Liver (tissue), 9 donors: ENCODE results near the gene CBFA2T2. TPM values are rescaled to one million over a fixed set of nuclear protein-coding genes. Genes with fewer than 3 reads are reported as not detected.

Experiments used
- DNase-seq: peaks from one replicate; pipeline ENCODE4 v3.0.0-alpha.2; 2017; ENCODE audit warnings: low spot score
- H3K27ac ChIP-seq, 2 donors: one replicate each; pipeline ENCODE4 v1.7.0; 2013; ENCODE audit warnings: inconsistent platforms in 2 of 2, low read length in 2 of 2, control low read depth in 1 of 2, low read depth in 1 of 2, mild to moderate bottlenecking in 1 of 2
- H3K27me3 ChIP-seq, 4 donors: one replicate each; pipeline versions ENCODE4 v1.6.1 to v1.7.0; 2013; ENCODE audit warnings: low read length in 3 of 4, inconsistent platforms in 1 of 4, mild to moderate bottlenecking in 1 of 4, moderate library complexity in 1 of 4; ENCODE audit not compliant: control insufficient read depth in 4 of 4, insufficient read depth in 4 of 4
- H3K36me3 ChIP-seq, 4 donors: one replicate each; pipeline versions ENCODE4 v1.6.1 to v1.7.0; 2013; ENCODE audit warnings: low read length in 3 of 4, mild to moderate bottlenecking in 3 of 4, low read depth in 1 of 4, moderate library complexity in 1 of 4; ENCODE audit not compliant: control insufficient read depth in 4 of 4, insufficient read depth in 3 of 4
- H3K4me1 ChIP-seq, 4 donors: one replicate each; pipeline versions ENCODE4 v1.6.1 to v1.7.0; 2013; ENCODE audit warnings: low read length in 3 of 4, mild to moderate bottlenecking in 3 of 4, moderate library complexity in 1 of 4; ENCODE audit not compliant: control insufficient read depth in 4 of 4, insufficient read depth in 4 of 4
- H3K4me3 ChIP-seq, 3 donors: one replicate each; pipeline versions ENCODE4 v1.6.1 to v1.7.0; 2013; ENCODE audit warnings: low read length in 3 of 3, control low read depth in 1 of 3, low read depth in 1 of 3, mild to moderate bottlenecking in 1 of 3
- H3K9ac ChIP-seq, 2 donors: one replicate each; pipeline ENCODE4 v1.7.0; 2013; ENCODE audit warnings: low read length in 2 of 2, mild to moderate bottlenecking in 2 of 2, moderate library complexity in 2 of 2, control low read depth in 1 of 2, low read depth in 1 of 2
- H3K9me3 ChIP-seq, 4 donors: one replicate each; pipeline versions ENCODE4 v1.6.1 to v1.7.0; 2013; ENCODE audit warnings: low read length in 3 of 4; ENCODE audit not compliant: control insufficient read depth in 4 of 4
- ATF3 ChIP-seq: IDR thresholded peaks from 2 replicates; pipeline ENCODE4 v1.6.1; 2016; ENCODE audit warnings: antibody characterized with exemption
- CTCF ChIP-seq: fragments of 150-350 bp; IDR thresholded peaks from 2 replicates; pipeline ENCODE4 v1.5.1; 2017; ENCODE audit warnings: improper control_type of control experiment, low read depth, low read length; ENCODE audit not compliant: missing input control
- EGR1 ChIP-seq, 2 donors: IDR thresholded peaks; 2 replicates each; pipeline ENCODE4 v1.6.1; 2016 to 2018; ENCODE audit warnings: antibody characterized with exemption in 2 of 2, low read depth in 2 of 2
- FOXA1 ChIP-seq: IDR thresholded peaks from 2 replicates; pipeline ENCODE4 v1.6.1; 2016; ENCODE audit warnings: antibody characterized with exemption
- FOXA2 ChIP-seq: IDR thresholded peaks from 2 replicates; pipeline ENCODE4 v1.6.1; 2016; ENCODE audit warnings: antibody characterized with exemption
- GABPA ChIP-seq, 2 donors: IDR thresholded peaks in 1 of 2; conservative IDR thresholded peaks in 1 of 2; 2 replicates each; pipeline ENCODE4 v1.6.1; 2016; ENCODE audit warnings: antibody characterized with exemption in 2 of 2, mild to moderate bottlenecking in 1 of 2, moderate library complexity in 1 of 2
- HNF4A ChIP-seq, 2 donors: conservative IDR thresholded peaks; 2 replicates each; pipeline ENCODE4 v1.6.1; 2016; ENCODE audit warnings: antibody characterized with exemption in 2 of 2, mild to moderate bottlenecking in 2 of 2
- HNF4G ChIP-seq: IDR thresholded peaks from 2 replicates; pipeline ENCODE4 v1.6.1; 2016; ENCODE audit warnings: antibody characterized with exemption
- JUND ChIP-seq, 2 donors: IDR thresholded peaks; 2 replicates each; pipeline ENCODE4 v1.6.1; 2016; ENCODE audit warnings: antibody characterized with exemption in 2 of 2
- MAX ChIP-seq: IDR thresholded peaks from 2 replicates; pipeline ENCODE4 v1.6.1; 2016; ENCODE audit warnings: antibody characterized with exemption
- NR2F2 ChIP-seq: IDR thresholded peaks from 2 replicates; pipeline ENCODE4 v1.6.1; 2016; ENCODE audit warnings: antibody characterized with exemption
- RAD21 ChIP-seq, 2 donors: IDR thresholded peaks; 2 replicates each; pipeline ENCODE4 v1.6.1; 2016; ENCODE audit warnings: antibody characterized with exemption in 2 of 2, mild to moderate bottlenecking in 2 of 2
- REST ChIP-seq: IDR thresholded peaks from 2 replicates; pipeline ENCODE4 v1.6.1; 2016; ENCODE audit warnings: antibody characterized with exemption, mild to moderate bottlenecking
- SP1 ChIP-seq: IDR thresholded peaks from 2 replicates; pipeline ENCODE4 v1.6.1; 2018; ENCODE audit warnings: antibody characterized with exemption, mild to moderate bottlenecking
- TAF1 ChIP-seq: conservative IDR thresholded peaks from 2 replicates; pipeline ENCODE4 v1.6.1; 2016; ENCODE audit warnings: antibody characterized with exemption, mild to moderate bottlenecking
- YY1 ChIP-seq: IDR thresholded peaks from 2 replicates; pipeline ENCODE4 v1.6.1; 2016; ENCODE audit warnings: antibody characterized with exemption, mild to moderate bottlenecking
- ZBTB33 ChIP-seq: IDR thresholded peaks from 2 replicates; pipeline ENCODE4 v1.6.1; 2016; ENCODE audit warnings: antibody characterized with exemption
- WGBS: extraction: QIAGEN DNeasy Blood & Tissue Kit; methylation state at CpG from one replicate; pipeline ENCODE4 v1.1.7; 2013; 5-methylcytosine and 5-hydroxymethylcytosine counted together
- polyA plus RNA-seq, 2 donors: library from polyadenylated mRNA; stranded (reverse) in 1 of 2; unstranded in 1 of 2; fragments of 200-250 nt in 1 of 2; fragments of >200 nt in 1 of 2; fragmentation: Nextera tagmentation in 1 of 2; extraction: Ambion mirVana in 1 of 2; gene quantifications; one replicate each; pipeline versions ENCODE4 v1.2.1 to v1.2.3, GENCODE V29; 2013 to 2015
- total RNA-seq, 2 donors: library from RNA; depleted of rRNA; stranded (reverse); fragments of >200 nt; gene quantifications; one replicate each; pipeline ENCODE4 v1.2.3, GENCODE V29; 2014
- donor health status: healthy.
- donor health status: healthy.
- donor health status: healthy.
- donor health status: healthy.
- donor health status: healthy.

The CBFA2T2 gene
- total and polyA plus RNA-seq, 4 donors, result 2.0 to 5.5 (median 5.3) TPM

- peaks cover 2 to 23% (median 15%) of the 10 kb centered on the region in 4 donors for H3K4me1 ChIP-seq
- DNase-seq, result no peak
- no peak for TF ChIP-seq SP1
- no peak for TF ChIP-seq HNF4A (conservative IDR thresholded peaks at IDR 0.05)
- TF ChIP-seq ZBTB33, result no peak
- no peak for TF ChIP-seq FOXA1
- TF ChIP-seq EGR1 (IDR thresholded peaks at IDR 0.05; ENCODE audit: low read depth in 2 of 2), result no peak
- no peak for TF ChIP-seq NR2F2
- no peak for TF ChIP-seq HNF4G
- TF ChIP-seq FOXA2, result no peak
- TF ChIP-seq TAF1, result no peak
- TF ChIP-seq JUND (IDR thresholded peaks at IDR 0.05), result no peak
- no peak for TF ChIP-seq YY1
- TF ChIP-seq GABPA (IDR thresholded peaks at IDR 0.05 in 1 of 2, conservative IDR thresholded peaks at IDR 0.05 in 1 of 2), result no peak
- no peak for TF ChIP-seq CTCF
- no peak for TF ChIP-seq MAX
- no peak for TF ChIP-seq REST
- TF ChIP-seq RAD21 (IDR thresholded peaks at IDR 0.05), result no peak
- TF ChIP-seq ATF3, result no peak
- H3K9ac ChIP-seq, result no peak overlapping the region
- H3K4me3 ChIP-seq, result no peak overlapping the region
- H3K36me3 ChIP-seq, result peaks cover 0 to 7% (median 2%) of the 10 kb centered on the region in 4 donors
- H3K27me3 ChIP-seq, result no peaks in the 10 kb centered on the region
- 72% methylated on average over 5 of the region's 5 CpGs for WGBS
- no peak overlapping the region for H3K27ac ChIP-seq
- H3K9me3 ChIP-seq, result no peaks in the 10 kb centered on the region
Measured at GRCh38 chr20:33602826-33603590, 113.1 kb downstream of the CBFA2T2 start.
